SK-N-MC (cell line): Measurements from ENCODE around the gene SERPINB12.

Experiments
- DNase-seq: peaks from one replicate; pipeline ENCODE4 v3.0.0-alpha.2; 2011; ENCODE audit warnings: low read depth, low spot score
- H3K27ac ChIP-seq: fragments of 200-600 bp; sonication (generic); 2 replicates; pipeline ENCODE4 v1.5.1; 2016; ENCODE audit warnings: mixed run types
- H3K36me3 ChIP-seq: fragments of 200-600 bp; sonication (generic); 2 replicates; pipeline ENCODE4 v1.6.1; 2017; ENCODE audit warnings: antibody characterized with exemption, low read length, mixed read lengths; ENCODE audit not compliant: insufficient read depth
- H3K4me3 ChIP-seq: fragments of 200-600 bp; sonication (generic); 2 replicates; pipeline ENCODE4 v1.5.1; 2016
- H3K9ac ChIP-seq: fragments of 200-600 bp; sonication (generic); 2 replicates; pipeline ENCODE4 v1.8.0; 2017; ENCODE audit warnings: mixed run types, mixed read lengths; ENCODE audit not compliant: insufficient read length
- H3K9me3 ChIP-seq: fragments of 200-600 bp; sonication (generic); 2 replicates; pipeline ENCODE4 v1.6.1; 2017; ENCODE audit warnings: low read depth, mild to moderate bottlenecking, antibody characterized with exemption, low read length, moderate library complexity, mixed read lengths
- EZH2 ChIP-seq: fragments of 200-600 bp; sonication (generic); IDR thresholded peaks from one replicate; pipeline ENCODE4 v1.6.1; 2017; ENCODE audit warnings: antibody characterized with exemption
- FOXP2 ChIP-seq: optimal IDR thresholded peaks from 2 replicates; pipeline ENCODE3; 2011; ENCODE audit warnings: mild to moderate bottlenecking, moderate library complexity; ENCODE audit not compliant: insufficient read depth; ENCODE audit errors: extremely low read length, control extremely low read depth
- POLR2AphosphoS5 ChIP-seq: IDR thresholded peaks from 2 replicates; pipeline ENCODE4 v1.6.1; 2012; ENCODE audit warnings: mild to moderate bottlenecking, low read depth, low read length, borderline replicate concordance

The SERPINB12 gene

DNA sequence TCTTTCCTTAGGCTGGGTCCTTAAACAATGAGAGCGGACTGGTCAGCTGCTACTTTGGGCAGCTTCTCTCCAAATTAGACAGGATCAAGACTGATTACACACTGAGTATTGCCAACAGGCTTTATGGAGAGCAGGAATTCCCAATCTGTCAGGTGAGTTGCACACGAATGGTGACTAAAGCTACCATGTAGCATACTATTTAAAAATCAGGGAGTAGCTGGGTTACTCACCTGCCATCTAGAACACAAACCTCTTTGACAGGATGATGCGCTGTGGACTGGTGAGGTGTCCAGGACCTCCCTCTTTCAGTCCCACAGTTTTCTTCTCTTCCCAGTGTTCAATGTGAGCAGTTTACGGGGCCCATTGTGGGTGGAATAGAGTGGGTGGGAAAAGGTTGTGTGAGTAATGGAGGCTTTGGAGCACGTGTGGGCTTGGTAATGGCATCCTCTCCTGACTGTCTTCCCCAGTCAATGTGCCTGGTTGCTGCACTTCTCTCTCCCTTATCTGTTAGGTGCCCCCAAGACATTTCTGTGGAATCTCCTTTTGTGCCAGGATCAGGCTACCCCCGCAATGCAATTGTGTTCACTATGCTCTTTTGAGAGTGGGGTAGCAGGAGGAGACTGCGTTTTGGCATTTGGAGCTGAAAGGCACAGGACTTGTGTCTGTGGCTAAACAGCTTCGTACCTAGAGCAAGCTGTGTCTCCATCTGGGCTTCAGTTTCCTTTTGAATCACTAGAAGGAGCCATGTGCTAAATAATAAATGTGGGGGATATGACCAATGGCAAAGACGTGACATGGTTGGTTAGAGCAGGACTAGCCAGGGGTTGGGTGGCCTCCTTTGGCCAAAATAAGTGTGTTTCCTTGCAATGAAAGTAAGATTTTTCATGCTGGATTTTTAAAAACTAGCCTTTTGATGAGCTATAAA, 17.7 kb downstream of the SERPINB12 start:
- H3K9ac ChIP-seq = no peak overlapping the region
- no peak overlapping the region for H3K4me3 ChIP-seq
- DNase-seq = no peak
- H3K9me3 ChIP-seq = no peaks in the 10 kb centered on the region
- no peak overlapping the region for H3K27ac ChIP-seq
- no peaks in the 10 kb centered on the region for H3K36me3 ChIP-seq
- TF ChIP-seq POLR2AphosphoS5 (no peak), EZH2 (no peak), FOXP2 (no peak)

DNA sequence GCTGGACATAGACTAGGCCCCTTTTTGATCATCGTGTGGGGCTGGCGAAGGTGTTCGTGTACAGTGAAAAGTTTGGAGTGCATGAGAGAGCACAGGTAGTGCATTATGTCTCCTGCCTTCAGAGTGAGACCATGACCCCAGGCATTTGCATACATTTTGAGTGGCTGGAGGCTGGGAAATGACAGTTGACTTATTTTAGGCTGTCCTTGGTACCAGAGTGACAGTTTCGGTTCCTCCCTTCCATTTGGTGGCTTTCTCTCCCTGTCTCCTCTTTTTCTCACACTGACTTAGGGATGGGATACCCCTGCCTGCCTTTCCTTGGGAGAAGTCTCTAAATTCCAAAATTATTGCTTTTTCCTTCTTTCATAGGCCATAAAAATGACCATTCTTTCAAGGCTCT, 20.1 kb downstream of the SERPINB12 start:
- no peak for DNase-seq
- H3K9me3 ChIP-seq = no peaks in the 10 kb centered on the region
- H3K4me3 ChIP-seq = no peak overlapping the region
- H3K36me3 ChIP-seq = no peaks in the 10 kb centered on the region
- H3K27ac ChIP-seq = no peak overlapping the region
- TF ChIP-seq EZH2 (no peak), FOXP2 (no peak)
- H3K9ac ChIP-seq = no peak overlapping the region

DNA sequence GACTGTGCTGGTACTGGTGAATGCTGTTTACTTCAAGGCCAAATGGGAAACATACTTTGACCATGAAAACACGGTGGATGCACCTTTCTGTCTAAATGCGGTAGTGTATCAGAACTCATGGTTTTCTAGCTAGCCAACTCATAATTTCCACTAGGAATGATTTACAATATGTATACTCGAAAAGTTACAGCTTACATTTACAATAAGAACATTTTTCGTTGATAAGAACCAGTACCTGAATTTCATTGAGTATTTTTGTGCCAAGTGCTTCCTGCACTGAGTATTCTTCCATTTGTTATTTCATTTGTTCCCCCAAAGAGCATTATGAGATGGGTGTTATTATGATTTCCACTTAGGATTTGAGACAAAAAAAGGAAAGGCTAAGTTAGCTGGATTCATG, 21.9 kb downstream of the SERPINB12 start:
- H3K4me3 ChIP-seq = no peak overlapping the region
- H3K9ac ChIP-seq = no peak overlapping the region
- H3K9me3 ChIP-seq = no peaks in the 10 kb centered on the region
- no peak for DNase-seq
- TF ChIP-seq EZH2 (no peak), POLR2AphosphoS5 (no peak), FOXP2 (no peak)
- no peaks in the 10 kb centered on the region for H3K36me3 ChIP-seq
- no peak overlapping the region for H3K27ac ChIP-seq

DNA sequence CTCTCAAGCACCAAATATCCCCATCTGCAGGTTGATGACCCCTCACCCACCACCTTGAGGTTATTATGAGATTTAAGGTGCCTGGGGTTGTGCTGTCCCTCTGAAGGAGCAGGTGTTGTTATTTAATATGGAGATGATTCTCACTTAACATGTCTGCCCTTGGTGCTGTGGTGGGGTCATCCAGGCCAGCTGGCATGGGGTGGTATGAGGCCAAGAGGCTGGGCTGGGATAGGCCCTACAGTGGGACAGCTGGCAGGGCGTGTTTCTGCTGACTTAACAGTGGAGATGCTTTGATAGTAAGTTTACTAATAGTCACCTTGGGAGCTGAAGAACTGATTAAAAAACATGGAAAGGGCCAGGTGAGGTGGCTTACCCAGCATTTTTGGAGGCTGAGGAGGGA, 22.4 kb downstream of the SERPINB12 start:
- Histone ChIP-seq H3K36me3 (no peaks in the 10 kb centered on the region), H3K27ac (no peak overlapping the region), H3K9me3 (no peaks in the 10 kb centered on the region), H3K9ac (no peak overlapping the region), H3K4me3 (no peak overlapping the region)
- no peak for TF ChIP-seq POLR2AphosphoS5
- no peak for TF ChIP-seq FOXP2
- no peak for TF ChIP-seq EZH2
- no peak for DNase-seq

DNA sequence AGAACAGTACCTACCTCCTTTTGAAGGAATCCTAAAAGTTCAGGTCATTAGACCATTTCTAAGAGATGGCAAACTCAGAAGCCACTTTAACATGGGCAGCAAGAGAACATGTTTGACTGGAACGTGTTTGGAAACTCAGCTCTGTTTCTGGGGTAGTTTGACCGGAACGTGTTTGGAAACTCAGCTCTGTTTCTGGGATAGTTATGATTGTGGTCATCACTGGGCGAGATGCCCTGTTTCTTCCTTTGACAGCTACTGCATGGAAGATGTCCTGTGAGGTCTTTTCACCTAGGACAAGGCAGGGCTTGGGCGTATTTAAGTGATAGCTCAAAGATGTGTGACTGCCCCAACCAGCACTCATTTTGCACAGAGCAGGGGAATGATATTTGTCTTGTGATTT, 25.1 kb downstream of the SERPINB12 start:
- no peak for DNase-seq
- H3K9me3 ChIP-seq = peaks cover 3% of the 10 kb centered on the region; the same call in 1 of the 2 replicates

DNA sequence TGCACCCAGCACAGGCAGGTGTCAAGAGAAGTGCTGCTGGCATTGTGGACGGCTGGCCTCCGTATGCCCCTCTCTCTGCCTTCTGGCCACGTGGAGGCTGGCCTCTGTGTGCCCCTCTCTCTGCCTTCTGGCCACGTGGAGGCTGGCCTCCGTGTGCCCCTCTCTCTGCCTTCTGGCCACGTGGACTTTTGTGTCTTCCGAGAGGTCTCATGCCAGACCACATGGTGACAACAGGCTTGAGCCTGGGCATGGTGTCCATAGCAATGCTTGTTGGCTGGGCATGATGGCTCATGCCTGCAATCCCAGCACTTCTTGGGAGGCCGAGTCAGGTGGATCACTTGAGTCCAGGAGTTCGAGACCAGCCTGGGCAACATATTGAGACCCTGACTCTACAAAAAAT, 25.7 kb downstream of the SERPINB12 start:
- H3K9me3 ChIP-seq = peaks cover 3% of the 10 kb centered on the region; the same call in 1 of the 2 replicates
- no peak overlapping the region for H3K9ac ChIP-seq
- DNase-seq = no peak
- no peaks in the 10 kb centered on the region for H3K36me3 ChIP-seq
- no peak overlapping the region for H3K4me3 ChIP-seq
- TF ChIP-seq EZH2 = no peak
- no peak for TF ChIP-seq FOXP2
- TF ChIP-seq POLR2AphosphoS5 = no peak
- no peak overlapping the region for H3K27ac ChIP-seq

More for the DNA sequence above, 25.1 kb downstream of the SERPINB12 start:
- H3K36me3 ChIP-seq = no peaks in the 10 kb centered on the region
- H3K4me3 ChIP-seq = no peak overlapping the region
- TF ChIP-seq EZH2 (no peak), POLR2AphosphoS5 (no peak), FOXP2 (no peak)
- no peak overlapping the region for H3K9ac ChIP-seq
- no peak overlapping the region for H3K27ac ChIP-seq

DNA sequence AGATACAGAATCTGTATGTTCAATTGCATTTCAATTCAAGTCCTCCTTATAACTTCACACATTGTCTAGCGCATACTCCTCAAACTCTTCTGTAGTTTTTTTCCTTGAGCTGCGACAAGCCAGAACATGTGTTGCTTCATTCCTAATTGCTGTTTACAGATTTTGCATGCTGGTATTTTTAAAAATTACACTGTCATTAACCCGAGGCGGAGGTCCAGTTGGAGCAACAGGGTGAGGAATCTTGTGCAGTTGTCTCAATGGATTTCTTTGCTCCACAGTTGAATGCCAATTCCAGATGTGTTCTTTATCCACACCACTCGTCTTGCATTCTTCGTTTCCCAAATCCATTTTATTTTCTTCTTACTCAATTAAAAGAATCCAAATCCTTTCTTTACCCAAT, 28.6 kb downstream of the SERPINB12 start:
- Histone ChIP-seq H3K9ac (no peak overlapping the region), H3K4me3 (no peak overlapping the region), H3K36me3 (no peaks in the 10 kb centered on the region), H3K27ac (no peak overlapping the region), H3K9me3 (peaks cover 3% of the 10 kb centered on the region; the same call in 1 of the 2 replicates)
- TF ChIP-seq FOXP2 (no peak), POLR2AphosphoS5 (no peak), EZH2 (no peak)
- DNase-seq = no peak

DNA sequence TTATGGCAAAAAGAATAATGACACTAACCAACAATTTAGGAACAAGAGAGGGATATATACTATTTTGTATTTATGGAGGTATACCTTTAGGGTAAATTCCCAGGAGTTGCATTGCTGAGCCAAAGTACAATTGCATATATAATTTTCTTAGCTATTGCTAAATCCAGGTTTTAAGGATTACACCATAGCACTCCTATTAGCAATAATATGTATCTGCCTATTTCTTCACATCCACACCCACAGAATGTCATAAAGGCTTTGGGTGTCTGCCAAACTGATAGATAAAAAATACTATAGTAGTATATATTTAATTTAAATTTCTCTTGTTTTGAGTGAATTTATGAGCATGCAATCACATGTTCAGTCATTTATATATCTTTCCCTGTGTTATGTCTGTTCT, 33.5 kb downstream of the SERPINB12 start:
- Histone ChIP-seq H3K9me3 (peaks cover 3% of the 10 kb centered on the region; the same call in 1 of the 2 replicates), H3K9ac (no peak overlapping the region), H3K36me3 (no peaks in the 10 kb centered on the region), H3K4me3 (no peak overlapping the region), H3K27ac (peak overlapping the region; percentile 53; the same call in 1 of the 2 replicates)
- peak; percentile 93 for DNase-seq
- TF ChIP-seq POLR2AphosphoS5 (peak; percentile 33; the same call in 1 of the 2 replicates), EZH2 (no peak), FOXP2 (no peak)
